PC-9 (cell line): ENCODE data around the gene IFT122. TPM values are rescaled to one million over a fixed set of nuclear protein-coding genes. Genes with fewer than 3 reads are reported as not detected.

Source experiments
- BruUV-seq: library from RNA; stranded (reverse); fragments of 400-500 nt; replicated peaks from 2 replicates; lab custom pipeline; 2021; lab: Mats Ljungman, UMichigan
- CTCF ChIA-PET: fragments of 300-600 bp; sonication (Branson Sonifier 250); formaldehyde crosslinking; loops from one replicate; lab custom pipeline; 2022; ENCODE audit warnings: antibody characterized with exemption; lab: Charles Lee
- POLR2A ChIA-PET: fragments of 300-600 bp; sonication (Branson Sonifier 250); formaldehyde crosslinking; loops from one replicate; lab custom pipeline; 2022; ENCODE audit warnings: antibody characterized with exemption; ENCODE audit not compliant: unreplicated experiment; lab: Charles Lee
- DNase-seq, 2 experiments: peaks; one replicate each; pipeline versions ENCODE4 v3.0.0 to v3.0.0-alpha.2; 2015 to 2022; ENCODE audit warnings: mixed read lengths in 1 of 2
- H2AFZ ChIP-seq: fragments of 200-600 bp; sonication (generic); 2 replicates; pipeline ENCODE4 v1.8.1; 2017; ENCODE audit warnings: antibody characterized with exemption
- H3F3A ChIP-seq: fragments of 200-600 bp; sonication (generic); 2 replicates; pipeline ENCODE4 v1.8.1; 2017; ENCODE audit warnings: antibody characterized with exemption, mild to moderate bottlenecking, low read depth; ENCODE audit not compliant: insufficient read depth
- H3K27ac ChIP-seq: fragments of 200-600 bp; sonication (generic); 2 replicates; pipeline ENCODE4 v1.6.1; 2016; ENCODE audit warnings: mixed run types
- H3K27me3 ChIP-seq: fragments of 200-600 bp; sonication (generic); 2 replicates; pipeline ENCODE4 v1.6.1; 2016; ENCODE audit warnings: low read depth, mixed run types; ENCODE audit not compliant: insufficient read depth
- H3K36me3 ChIP-seq: fragments of 200-600 bp; sonication (generic); 2 replicates; pipeline ENCODE4 v1.6.1; 2016; ENCODE audit warnings: low read depth, mixed run types
- H3K4me1 ChIP-seq: fragments of 200-600 bp; sonication (generic); replicated peaks from 2 replicates; pipeline ENCODE4 v1.6.1; 2016; ENCODE audit warnings: mixed run types; ENCODE audit not compliant: insufficient read depth
- H3K4me2 ChIP-seq: fragments of 200-600 bp; sonication (generic); 2 replicates; pipeline ENCODE4 v1.6.1; 2017; ENCODE audit warnings: mixed run types
- H3K4me3 ChIP-seq: fragments of 200-600 bp; sonication (generic); 2 replicates; pipeline ENCODE4 v1.6.1; 2016; ENCODE audit warnings: mixed run types
- H3K79me2 ChIP-seq: fragments of 200-600 bp; sonication (generic); 2 replicates; pipeline ENCODE4 v1.6.1; 2017; ENCODE audit warnings: low read depth, mixed run types
- H3K9me2 ChIP-seq: fragments of 200-600 bp; sonication (generic); 2 replicates; pipeline ENCODE4 v1.8.1; 2017; ENCODE audit warnings: mild to moderate bottlenecking; ENCODE audit not compliant: insufficient read depth
- H3K9me3 ChIP-seq: fragments of 200-600 bp; sonication (generic); 2 replicates; pipeline ENCODE4 v1.8.1; 2016; ENCODE audit warnings: low read depth; ENCODE audit not compliant: insufficient read depth
- H4K20me1 ChIP-seq: fragments of 200-600 bp; sonication (generic); 2 replicates; pipeline ENCODE4 v1.8.1; 2017; ENCODE audit not compliant: insufficient read depth
- EZH2 ChIP-seq: fragments of 200-600 bp; sonication (generic); IDR thresholded peaks from 2 replicates; pipeline ENCODE4 v1.8.0; 2017; ENCODE audit warnings: antibody characterized with exemption, low read depth
- intact Hi-C: fragments of 100-400 bp; cut with micrococcal nuclease; formaldehyde crosslinking; loops from one replicate; pipeline ENCODE4 v1.10.0; 2022; ENCODE audit not compliant: unreplicated experiment
- total RNA-seq: library from RNA; stranded (reverse); gene quantifications from 2 replicates; pipeline ENCODE4 v1.2.3, GENCODE V29; 2021
- TF ChIP-seq, protein P1 (sequence below): fragments of 200-600 bp; sonication (generic); conservative IDR thresholded peaks from 2 replicates; pipeline ENCODE4 v1.6.1; 2017; ENCODE audit warnings: mixed run types, antibody characterized with exemption, mild to moderate bottlenecking, moderate library complexity

Gene IFT122
- total RNA-seq, 1 experiment from 2014 or later = 55.6 TPM

DNA sequence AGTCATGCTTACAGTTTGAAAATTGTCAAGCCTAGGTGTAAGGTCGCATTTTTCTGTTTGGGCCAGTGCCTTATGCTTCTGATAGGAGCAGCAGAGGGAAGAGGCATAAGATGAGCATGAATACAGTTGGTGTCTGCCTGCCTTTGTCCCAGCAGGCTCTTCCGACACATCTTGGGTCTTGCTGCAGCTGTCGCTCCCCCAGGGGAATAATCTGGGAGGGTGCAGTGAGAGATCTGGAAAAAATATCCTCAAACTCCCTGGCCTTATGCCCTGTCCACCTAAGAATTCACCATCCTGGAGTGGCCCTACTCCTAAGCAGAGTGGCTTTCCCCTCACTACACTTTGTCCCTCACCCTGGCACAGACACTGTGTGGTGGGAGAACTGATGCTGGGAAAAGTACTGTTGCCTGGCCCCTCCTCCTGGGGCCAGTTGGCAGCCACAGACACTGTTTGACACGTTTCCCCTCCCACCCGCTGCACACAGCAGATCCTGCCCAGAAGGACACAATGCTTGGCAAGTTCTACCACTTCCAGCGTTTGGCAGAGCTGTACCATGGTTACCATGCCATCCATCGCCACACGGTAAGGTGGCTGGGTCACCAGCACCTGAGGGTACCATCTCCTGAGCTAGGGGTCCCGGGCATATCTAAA is 67.3 kb downstream of the IFT122 start:
- Histone ChIP-seq H3K4me3 (no peak overlapping the region), H3K36me3 (no peaks in the 10 kb centered on the region), H3K27me3 (no peaks in the 10 kb centered on the region), H3K27ac (no peak overlapping the region), H3K9me2 (no peaks in the 10 kb centered on the region), H4K20me1 (no peaks in the 10 kb centered on the region), H3K9me3 (no peaks in the 10 kb centered on the region), H3K79me2 (no peaks in the 10 kb centered on the region), H3F3A (no peaks in the 10 kb centered on the region), H2AFZ (no peak overlapping the region), H3K4me2 (no peak overlapping the region), H3K4me1 (no peaks in the 10 kb centered on the region)
- CTCF ChIA-PET = no interaction called here
- no TSS peak for BruUV-seq
- no peak for TF ChIP-seq EZH2
- TF ChIP-seq, protein P1, sequence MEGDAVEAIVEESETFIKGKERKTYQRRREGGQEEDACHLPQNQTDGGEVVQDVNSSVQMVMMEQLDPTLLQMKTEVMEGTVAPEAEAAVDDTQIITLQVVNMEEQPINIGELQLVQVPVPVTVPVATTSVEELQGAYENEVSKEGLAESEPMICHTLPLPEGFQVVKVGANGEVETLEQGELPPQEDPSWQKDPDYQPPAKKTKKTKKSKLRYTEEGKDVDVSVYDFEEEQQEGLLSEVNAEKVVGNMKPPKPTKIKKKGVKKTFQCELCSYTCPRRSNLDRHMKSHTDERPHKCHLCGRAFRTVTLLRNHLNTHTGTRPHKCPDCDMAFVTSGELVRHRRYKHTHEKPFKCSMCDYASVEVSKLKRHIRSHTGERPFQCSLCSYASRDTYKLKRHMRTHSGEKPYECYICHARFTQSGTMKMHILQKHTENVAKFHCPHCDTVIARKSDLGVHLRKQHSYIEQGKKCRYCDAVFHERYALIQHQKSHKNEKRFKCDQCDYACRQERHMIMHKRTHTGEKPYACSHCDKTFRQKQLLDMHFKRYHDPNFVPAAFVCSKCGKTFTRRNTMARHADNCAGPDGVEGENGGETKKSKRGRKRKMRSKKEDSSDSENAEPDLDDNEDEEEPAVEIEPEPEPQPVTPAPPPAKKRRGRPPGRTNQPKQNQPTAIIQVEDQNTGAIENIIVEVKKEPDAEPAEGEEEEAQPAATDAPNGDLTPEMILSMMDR = no peak
- POLR2A ChIA-PET = no interaction called here
- intact Hi-C loops = no loop called here
- no peak for DNase-seq

DNA sequence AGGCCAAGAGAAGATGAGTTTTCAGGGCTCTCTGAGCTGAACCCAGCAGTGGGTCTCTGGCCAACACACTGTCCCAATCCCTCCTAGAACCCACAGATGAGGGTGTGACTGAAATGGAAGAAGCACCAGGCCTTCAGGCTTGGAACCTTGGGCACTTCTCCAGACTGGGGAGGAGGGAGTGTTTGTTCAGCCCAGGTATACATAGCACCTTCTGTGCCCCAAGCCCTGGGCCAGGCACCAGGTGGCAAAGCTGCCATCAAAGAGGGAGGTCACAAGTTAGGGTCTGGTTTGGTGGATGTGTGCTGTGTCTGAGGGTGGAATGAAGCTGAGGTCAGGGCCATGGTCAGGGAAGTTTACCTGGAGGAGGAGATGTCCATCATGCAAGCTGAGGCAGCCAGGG is 72.6 kb downstream of the IFT122 start:
- Histone ChIP-seq H3F3A (no peaks in the 10 kb centered on the region), H3K4me2 (no peak overlapping the region), H3K27ac (no peak overlapping the region), H3K79me2 (no peaks in the 10 kb centered on the region), H3K27me3 (no peaks in the 10 kb centered on the region), H3K36me3 (no peaks in the 10 kb centered on the region), H3K4me3 (no peak overlapping the region), H2AFZ (no peak overlapping the region), H3K9me3 (no peaks in the 10 kb centered on the region), H3K9me2 (no peaks in the 10 kb centered on the region), H3K4me1 (no peaks in the 10 kb centered on the region), H4K20me1 (no peaks in the 10 kb centered on the region)
- DNase-seq = no peak
- CTCF ChIA-PET = no interaction called here
- POLR2A ChIA-PET = no interaction called here
- BruUV-seq = no TSS peak
- TF ChIP-seq EZH2 = no peak
- TF ChIP-seq, protein P1 = no peak
- intact Hi-C loops = no loop called here

DNA sequence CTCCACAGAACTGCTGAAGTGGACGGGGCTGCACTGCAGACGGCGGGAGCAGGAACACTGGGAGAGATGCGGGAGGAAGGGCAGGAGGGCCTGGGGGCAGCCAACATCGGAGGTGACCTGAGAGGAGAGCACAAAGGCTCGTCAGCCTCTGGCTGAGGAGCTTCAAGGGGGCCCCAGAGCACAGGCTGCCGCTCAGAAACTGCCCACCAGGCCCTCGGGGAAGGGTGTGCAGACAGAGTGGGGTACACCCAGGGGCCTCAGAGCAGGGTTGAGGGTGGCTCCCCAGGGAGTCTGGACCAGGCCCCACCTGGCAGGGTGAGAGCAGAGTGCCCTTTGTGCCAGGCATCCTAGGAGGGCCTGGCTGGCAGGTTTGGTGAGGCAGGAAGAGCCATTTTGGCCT is 73.7 kb downstream of the IFT122 start:
- ChIA-PET POLR2A (no interaction called here), CTCF (no interaction called here)
- Histone ChIP-seq H3F3A (no peaks in the 10 kb centered on the region), H3K27me3 (no peaks in the 10 kb centered on the region), H3K36me3 (no peaks in the 10 kb centered on the region), H3K9me2 (no peaks in the 10 kb centered on the region), H3K4me1 (no peaks in the 10 kb centered on the region), H3K27ac (no peak overlapping the region), H3K4me2 (no peak overlapping the region), H3K79me2 (no peaks in the 10 kb centered on the region), H3K9me3 (no peaks in the 10 kb centered on the region), H3K4me3 (no peak overlapping the region), H2AFZ (no peak overlapping the region), H4K20me1 (no peaks in the 10 kb centered on the region)
- no TSS peak for BruUV-seq
- no peak for DNase-seq
- no peak for TF ChIP-seq EZH2
- TF ChIP-seq, protein P1 = no peak
- intact Hi-C loops = no loop called here
